Erythroblast (primary cell): ENCODE measurements around the gene FOXL2NB.

ENCODE experiments used
- GATA1 ChIP-seq: IDR thresholded peaks from 2 replicates; pipeline ENCODE4 v1.6.1; 2011; ENCODE audit warnings: low read depth, mild to moderate bottlenecking, control low read depth, low read length, moderate library complexity
- POLR2A ChIP-seq: IDR thresholded peaks from 2 replicates; pipeline ENCODE4 v1.6.1; 2011; ENCODE audit warnings: mild to moderate bottlenecking, low read length

- TF ChIP-seq POLR2A, result no peak
- no peak for TF ChIP-seq GATA1
Observed at GRCh38 chr3:138935863-138936740, 10.9 kb upstream of the FOXL2NB start.
